ENCODE data around the gene CAD.
"Not testable (repeated sequence)": the region's sequence is repeated elsewhere in the genome, so short reads cannot be mapped to it uniquely, and the experiment has no call there.

Gene CAD

GRCh38 chr2:27217173-27218121, at the start of gene CAD:
Gene CAD (plus strand): TSS chr2:27217369. CDS start chr2:27217552, 183 bp downstream.
- Histone ChIP-seq H3K4me3 (peak within 1 kb of the TSS; percentile 85), H3K27ac (peak within 1 kb of the TSS; percentile 93), H3K36me3 (ENCODE audit: insufficient read depth, low read length) (peaks cover 61% of the 10 kb centered on the region), H3K9ac (ENCODE audit: insufficient read length) (peak within 1 kb of the TSS; percentile 80), H3K9me3 (ENCODE audit: low read depth, low read length) (no peaks in the 10 kb centered on the region)
- TF ChIP-seq FOXP2 (optimal IDR thresholded peaks at IDR 0.05; ENCODE audit: control extremely low read depth, extremely low read length, insufficient read depth) (no peak), POLR2AphosphoS5 (IDR thresholded peaks at IDR 0.05; ENCODE audit: borderline replicate concordance, low read depth, low read length) (peak; percentile 92)
- DNase-seq (ENCODE audit: low read depth, low spot score), result no peak

DNA sequence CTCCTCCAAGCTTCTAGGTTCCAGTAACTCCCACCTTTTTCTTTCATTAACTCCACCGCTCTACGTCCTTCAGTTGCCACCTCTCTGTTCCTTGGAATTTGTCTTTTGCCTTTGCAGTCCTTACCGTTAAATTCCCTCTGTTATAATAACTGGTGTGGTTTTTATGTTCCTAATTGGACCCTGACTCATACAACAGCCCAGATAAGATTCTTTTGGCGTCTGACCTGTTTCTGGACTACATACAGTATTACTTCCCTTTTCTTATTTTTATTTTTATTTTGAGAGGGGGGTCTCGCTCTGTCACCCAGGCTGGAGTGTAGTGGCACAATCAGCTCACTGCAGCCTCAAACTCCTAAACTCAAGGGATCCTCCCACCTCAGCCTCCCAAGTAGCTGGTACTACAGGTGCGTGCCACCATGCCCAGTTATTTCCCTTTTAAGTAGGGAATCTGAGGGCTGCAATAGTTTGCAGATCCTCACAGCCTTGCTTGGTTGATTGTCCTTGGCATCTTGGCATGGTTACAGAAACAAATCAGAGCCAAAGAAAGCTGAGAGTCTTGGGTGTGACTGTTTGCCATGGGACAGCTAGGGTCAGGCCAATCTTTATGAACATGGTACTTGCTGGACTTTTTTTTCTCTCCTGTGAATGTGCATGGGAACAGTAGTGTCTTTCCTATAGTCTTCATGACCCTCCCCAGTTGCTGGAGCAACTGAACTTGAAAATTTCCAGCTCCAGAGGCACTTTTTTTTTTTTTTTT, 46.4 kb upstream of the CAD start:
- no peak overlapping the region for H3K9ac ChIP-seq (ENCODE audit: insufficient read length)
- no peak for TF ChIP-seq POLR2AphosphoS5 (IDR thresholded peaks at IDR 0.05; ENCODE audit: borderline replicate concordance, low read depth, low read length)
- no peak for TF ChIP-seq EZH2 (IDR thresholded peaks at IDR 0.05)
- no peak for TF ChIP-seq FOXP2 (optimal IDR thresholded peaks at IDR 0.05; ENCODE audit: control extremely low read depth, extremely low read length, insufficient read depth)
- H3K4me3 ChIP-seq, result no peak overlapping the region

GRCh38 chr2:27171351-27171848, 45.8 kb upstream of the CAD start:
- TF ChIP-seq FOXP2 (optimal IDR thresholded peaks at IDR 0.05; ENCODE audit: control extremely low read depth, extremely low read length, insufficient read depth) (no peak), POLR2AphosphoS5 (IDR thresholded peaks at IDR 0.05; ENCODE audit: borderline replicate concordance, low read depth, low read length) (no peak), EZH2 (IDR thresholded peaks at IDR 0.05) (no peak)
- Histone ChIP-seq H3K27ac (no peak overlapping the region), H3K4me3 (no peak overlapping the region), H3K9me3 (ENCODE audit: low read depth, low read length) (no peaks in the 10 kb centered on the region), H3K36me3 (ENCODE audit: insufficient read depth, low read length) (no peaks in the 10 kb centered on the region), H3K9ac (ENCODE audit: insufficient read length) (no peak overlapping the region)
- DNase-seq (ENCODE audit: low read depth, low spot score), result no peak

More for the DNA sequence above, 46.4 kb upstream of the CAD start:
- H3K9me3 ChIP-seq (ENCODE audit: low read depth, low read length), result no peaks in the 10 kb centered on the region
- H3K27ac ChIP-seq, result no peak overlapping the region
- DNase-seq (ENCODE audit: low read depth, low spot score), result no peak
- no peaks in the 10 kb centered on the region for H3K36me3 ChIP-seq (ENCODE audit: insufficient read depth, low read length)

DNA sequence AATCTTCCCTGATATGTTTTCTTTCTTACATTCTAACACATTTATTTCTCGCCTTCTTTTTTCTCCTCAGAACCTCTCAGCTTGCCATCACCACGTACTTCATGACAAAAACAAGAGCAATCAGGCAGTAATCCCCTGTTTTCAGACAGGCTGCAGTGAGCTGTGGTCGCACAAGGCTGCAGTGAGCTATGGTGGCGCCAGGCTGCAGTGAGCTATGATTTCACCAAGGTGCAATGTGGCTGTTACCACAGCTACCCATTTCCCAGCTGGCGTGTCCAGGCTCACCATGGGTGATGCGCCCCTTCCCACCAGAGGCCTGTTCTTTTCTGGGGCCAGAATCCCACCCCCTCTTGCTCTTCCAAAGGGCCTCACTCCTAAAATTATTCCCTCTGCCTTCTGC, 42.5 kb upstream of the CAD start:
- TF ChIP-seq EZH2 (IDR thresholded peaks at IDR 0.05) (no peak), POLR2AphosphoS5 (IDR thresholded peaks at IDR 0.05; ENCODE audit: borderline replicate concordance, low read depth, low read length) (no peak), FOXP2 (optimal IDR thresholded peaks at IDR 0.05; ENCODE audit: control extremely low read depth, extremely low read length, insufficient read depth) (no peak)
- no peak overlapping the region for H3K27ac ChIP-seq

GRCh38 chr2:27175330-27175729, 41.8 kb upstream of the CAD start:
- no peak overlapping the region for H3K27ac ChIP-seq
- no peak overlapping the region for H3K9ac ChIP-seq (ENCODE audit: insufficient read length)
- no peaks in the 10 kb centered on the region for H3K36me3 ChIP-seq (ENCODE audit: insufficient read depth, low read length)
- H3K9me3 ChIP-seq (ENCODE audit: low read depth, low read length), result no peaks in the 10 kb centered on the region
- no peak for DNase-seq (ENCODE audit: low read depth, low spot score)
- H3K4me3 ChIP-seq, result no peak overlapping the region
- TF ChIP-seq POLR2AphosphoS5 (IDR thresholded peaks at IDR 0.05; ENCODE audit: borderline replicate concordance, low read depth, low read length) (no peak), EZH2 (IDR thresholded peaks at IDR 0.05) (no peak), FOXP2 (optimal IDR thresholded peaks at IDR 0.05; ENCODE audit: control extremely low read depth, extremely low read length, insufficient read depth) (no peak)

More for the DNA sequence above, 42.5 kb upstream of the CAD start:
- H3K36me3 ChIP-seq (ENCODE audit: insufficient read depth, low read length), result no peaks in the 10 kb centered on the region
- H3K4me3 ChIP-seq, result no peak overlapping the region
- no peak overlapping the region for H3K9ac ChIP-seq (ENCODE audit: insufficient read length)
- no peak for DNase-seq (ENCODE audit: low read depth, low spot score)
- H3K9me3 ChIP-seq (ENCODE audit: low read depth, low read length), result no peaks in the 10 kb centered on the region

DNA sequence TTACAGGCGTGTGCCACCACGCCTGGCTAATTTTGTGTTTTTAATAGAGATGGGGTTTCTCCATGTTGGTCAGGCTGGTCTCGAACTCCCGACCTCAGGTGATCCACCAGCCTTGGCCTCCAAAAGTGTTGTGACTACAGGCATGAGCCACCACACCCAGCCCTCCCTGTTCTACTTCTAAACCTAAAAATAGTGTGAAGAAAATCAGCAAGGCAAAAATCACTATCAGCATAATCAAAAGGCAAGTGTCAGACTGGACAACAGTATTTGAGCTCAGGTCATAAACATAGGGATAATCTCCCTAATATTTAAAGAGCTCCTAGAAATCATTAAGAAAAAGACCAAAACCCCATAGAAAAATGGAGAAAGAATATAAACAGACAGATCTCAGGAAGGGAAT, 41.4 kb upstream of the CAD start:
- not testable (repeated sequence) for H3K36me3 ChIP-seq (ENCODE audit: insufficient read depth, low read length); H3K4me3 ChIP-seq; H3K9ac ChIP-seq (ENCODE audit: insufficient read length); H3K27ac ChIP-seq; H3K9me3 ChIP-seq (ENCODE audit: low read depth, low read length); DNase-seq (ENCODE audit: low read depth, low spot score)

- no peak overlapping the region for H3K4me3 ChIP-seq
- no peak overlapping the region for H3K27ac ChIP-seq
- DNase-seq (ENCODE audit: low read depth, low spot score), result no peak
- H3K36me3 ChIP-seq (ENCODE audit: insufficient read depth, low read length), result no peaks in the 10 kb centered on the region
- TF ChIP-seq EZH2 (IDR thresholded peaks at IDR 0.05) (no peak), FOXP2 (optimal IDR thresholded peaks at IDR 0.05; ENCODE audit: control extremely low read depth, extremely low read length, insufficient read depth) (no peak), POLR2AphosphoS5 (IDR thresholded peaks at IDR 0.05; ENCODE audit: borderline replicate concordance, low read depth, low read length) (no peak)
- H3K9me3 ChIP-seq (ENCODE audit: low read depth, low read length), result no peaks in the 10 kb centered on the region
- no peak overlapping the region for H3K9ac ChIP-seq (ENCODE audit: insufficient read length)
Measured at GRCh38 chr2:27177441-27178351, 39.5 kb upstream of the CAD start.
